ENCODE data around the gene ERVV-1. TPM values are rescaled to one million over a fixed set of nuclear protein-coding genes. Genes with fewer than 3 reads are reported as not detected.

Gene ERVV-1, protein sequence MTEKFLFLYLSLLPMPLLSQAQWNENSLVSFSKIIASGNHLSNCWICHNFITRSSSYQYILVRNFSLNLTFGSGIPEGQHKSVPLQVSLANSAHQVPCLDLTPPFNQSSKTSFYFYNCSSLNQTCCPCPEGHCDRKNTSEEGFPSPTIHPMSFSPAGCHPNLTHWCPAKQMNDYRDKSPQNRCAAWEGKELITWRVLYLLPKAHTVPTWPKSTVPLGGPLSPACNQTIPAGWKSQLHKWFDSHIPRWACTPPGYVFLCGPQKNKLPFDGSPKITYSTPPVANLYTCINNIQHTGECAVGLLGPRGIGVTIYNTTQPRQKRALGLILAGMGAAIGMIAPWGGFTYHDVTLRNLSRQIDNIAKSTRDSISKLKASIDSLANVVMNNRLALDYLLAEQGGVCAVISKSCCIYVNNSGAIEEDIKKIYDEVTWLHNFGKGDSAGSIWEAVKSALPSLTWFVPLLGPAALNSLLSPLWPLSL
- not detected in 2 replicates for total RNA-seq

DNA sequence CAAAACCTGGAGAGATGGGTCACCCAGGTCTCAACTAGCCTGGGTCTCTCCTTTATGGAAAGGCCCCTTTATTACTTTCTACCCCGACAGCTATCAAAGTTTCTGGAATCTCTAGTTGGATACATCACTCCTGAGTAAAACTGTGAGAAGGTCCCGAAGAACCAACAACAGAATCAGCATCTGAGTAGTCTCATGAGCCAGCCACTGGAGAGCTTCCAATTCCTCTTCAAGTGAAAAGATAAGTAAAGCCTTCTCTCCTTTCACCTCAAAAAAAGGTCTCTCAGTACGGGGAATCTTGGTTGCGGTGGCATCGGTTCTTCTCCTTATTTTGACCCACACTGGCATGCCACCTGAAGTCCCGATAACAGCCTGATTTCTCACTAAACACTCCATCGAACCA lies at the start of gene ERVV-1:
TSS of gene ERVV-1 (plus strand) at position 301 of the 400 bp plus-strand sequence. CDS start 170 bp downstream, outside the sequence.

Other genes starting within 250 kb of the ERVV-1 start
- gene ZNF600, start 227.1 kb upstream of the ERVV-1 start, total RNA-seq, result 2.2 and 2.6 TPM in 2 replicates
- 12.2 and 16.2 TPM in 2 replicates for gene ZNF28, start 192.3 kb upstream of the ERVV-1 start, total RNA-seq
- 14.8 and 21.0 TPM in 2 replicates for gene ZNF468, start 156.3 kb upstream of the ERVV-1 start, total RNA-seq
- 7.7 and 9.7 TPM in 2 replicates for gene ZNF320, start 116.3 kb upstream of the ERVV-1 start, total RNA-seq
- 3.5 and 5.2 TPM in 2 replicates for gene ZNF888, start 90.5 kb upstream of the ERVV-1 start, total RNA-seq
- 7.2 and 9.8 TPM in 2 replicates for gene ZNF816, start 51.0 kb upstream of the ERVV-1 start, total RNA-seq
- gene ERVV-2, start 30.8 kb downstream of the ERVV-1 start, total RNA-seq, result not detected in 2 replicates
- 21.3 and 23.1 TPM in 2 replicates for gene ZNF160, start 89.5 kb downstream of the ERVV-1 start, total RNA-seq
- 12.7 and 12.9 TPM in 2 replicates for gene ZNF415, start 119.0 kb downstream of the ERVV-1 start, total RNA-seq
- gene ZNF347, start 145.1 kb downstream of the ERVV-1 start, total RNA-seq, result 8.0 and 8.5 TPM in 2 replicates
- 2.2 and 4.1 TPM in 2 replicates for gene ZNF665, start 179.4 kb downstream of the ERVV-1 start, total RNA-seq
- 15.0 and 15.7 TPM in 2 replicates for gene ZNF677, start 241.0 kb downstream of the ERVV-1 start, total RNA-seq
- not detected in 2 replicates for gene VN1R2, start 244.4 kb downstream of the ERVV-1 start, total RNA-seq